GM12878 (cell line): ENCODE measurements around the gene C8G.

Experiments
- CBX5 ChIP-seq: sonication (generic); IDR thresholded peaks from 2 replicates; pipeline ENCODE4 v1.6.1; 2016; ENCODE audit warnings: low read depth, moderate library complexity, mild to moderate bottlenecking, inconsistent platforms
- FOXM1 ChIP-seq: IDR thresholded peaks from 2 replicates; pipeline ENCODE4 v1.6.1; 2012; ENCODE audit warnings: low read depth, mild to moderate bottlenecking, inconsistent platforms, low read length, moderate library complexity
- NFIC ChIP-seq: IDR thresholded peaks from 2 replicates; pipeline ENCODE4 v1.6.1; 2012; ENCODE audit warnings: low read depth, mild to moderate bottlenecking, inconsistent platforms, low read length, moderate library complexity
- POLR2A ChIP-seq: IDR thresholded peaks from 2 replicates; pipeline ENCODE4 v1.6.1; 2011; ENCODE audit warnings: low read depth, mild to moderate bottlenecking, low read length
- POLR2AphosphoS5 ChIP-seq: IDR thresholded peaks from 2 replicates; pipeline ENCODE4 v1.6.1; 2011; ENCODE audit warnings: mild to moderate bottlenecking, low read length, inconsistent platforms
- SUZ12 ChIP-seq: fragments of 200-600 bp; sonication (generic); IDR thresholded peaks from one replicate; pipeline ENCODE4 v1.6.1; 2018; ENCODE audit warnings: antibody characterized with exemption, mild to moderate bottlenecking; ENCODE audit not compliant: unreplicated experiment
- TCF7 ChIP-seq: IDR thresholded peaks from 2 replicates; pipeline ENCODE4 v1.6.1; 2014; ENCODE audit warnings: antibody characterized with exemption, borderline replicate concordance
- YY1 ChIP-seq: IDR thresholded peaks from 2 replicates; pipeline ENCODE4 v1.6.1; 2011; ENCODE audit warnings: low read depth, mild to moderate bottlenecking, low read length
- TF ChIP-seq, protein P1 (sequence below), 3 experiments: IDR thresholded peaks in 2 of 3; conservative IDR thresholded peaks in 1 of 3; 2 replicates each; pipeline ENCODE4 v1.5.1; 2011; ENCODE audit warnings: low read depth in 3 of 3, low read length in 3 of 3, mild to moderate bottlenecking in 3 of 3, control low read depth in 2 of 3, moderate library complexity in 2 of 3, inconsistent platforms in 1 of 3, mixed read lengths in 1 of 3; ENCODE audit not compliant: control insufficient read depth in 2 of 3, insufficient read depth in 1 of 3; ENCODE audit errors: extremely low read depth in 1 of 3
- TF ChIP-seq, protein P2 (sequence below): IDR thresholded peaks from 2 replicates; pipeline ENCODE4 v1.6.1; 2011; ENCODE audit warnings: borderline replicate concordance, low read depth, mild to moderate bottlenecking, moderate library complexity, mixed read lengths, low read length; ENCODE audit not compliant: insufficient read depth; ENCODE audit errors: extremely low read length
- TF ChIP-seq, protein P3 (sequence below): fragments of 450-650 bp; conservative IDR thresholded peaks from 2 replicates; pipeline ENCODE4 v1.6.1; 2017; ENCODE audit warnings: mild to moderate bottlenecking, moderate library complexity

DNA sequence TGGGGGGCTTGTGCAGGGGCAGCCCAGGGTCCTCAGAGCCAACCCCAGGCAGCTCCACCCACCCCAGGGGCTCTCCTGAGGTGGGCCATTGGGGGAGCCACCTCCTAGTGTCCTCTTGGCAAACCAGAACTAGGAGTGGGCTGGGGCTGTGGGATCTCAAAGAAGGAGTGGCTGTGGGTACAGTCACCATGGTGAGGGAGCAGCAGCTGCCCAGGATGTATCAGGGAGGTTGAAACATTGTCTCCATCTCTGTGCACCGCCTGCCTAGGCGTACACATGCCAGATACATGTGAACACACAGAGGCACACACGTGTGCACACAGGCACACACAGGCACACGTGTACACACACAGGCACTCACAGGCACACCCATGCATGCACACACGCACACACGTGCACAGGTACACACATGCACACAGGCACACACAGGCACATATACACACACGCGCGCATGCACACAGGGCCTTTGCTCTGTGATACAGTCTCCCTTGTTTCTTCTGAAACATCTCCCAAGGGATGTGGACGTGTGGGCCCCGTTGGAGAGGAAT lies 17.7 kb downstream of the C8G start:
- TF ChIP-seq, protein P1, sequence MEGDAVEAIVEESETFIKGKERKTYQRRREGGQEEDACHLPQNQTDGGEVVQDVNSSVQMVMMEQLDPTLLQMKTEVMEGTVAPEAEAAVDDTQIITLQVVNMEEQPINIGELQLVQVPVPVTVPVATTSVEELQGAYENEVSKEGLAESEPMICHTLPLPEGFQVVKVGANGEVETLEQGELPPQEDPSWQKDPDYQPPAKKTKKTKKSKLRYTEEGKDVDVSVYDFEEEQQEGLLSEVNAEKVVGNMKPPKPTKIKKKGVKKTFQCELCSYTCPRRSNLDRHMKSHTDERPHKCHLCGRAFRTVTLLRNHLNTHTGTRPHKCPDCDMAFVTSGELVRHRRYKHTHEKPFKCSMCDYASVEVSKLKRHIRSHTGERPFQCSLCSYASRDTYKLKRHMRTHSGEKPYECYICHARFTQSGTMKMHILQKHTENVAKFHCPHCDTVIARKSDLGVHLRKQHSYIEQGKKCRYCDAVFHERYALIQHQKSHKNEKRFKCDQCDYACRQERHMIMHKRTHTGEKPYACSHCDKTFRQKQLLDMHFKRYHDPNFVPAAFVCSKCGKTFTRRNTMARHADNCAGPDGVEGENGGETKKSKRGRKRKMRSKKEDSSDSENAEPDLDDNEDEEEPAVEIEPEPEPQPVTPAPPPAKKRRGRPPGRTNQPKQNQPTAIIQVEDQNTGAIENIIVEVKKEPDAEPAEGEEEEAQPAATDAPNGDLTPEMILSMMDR (IDR thresholded peaks at IDR 0.05 in 2 of 3, conservative IDR thresholded peaks at IDR 0.05 in 1 of 3; ENCODE audit: control insufficient read depth in 2 of 3, extremely low read depth in 1 of 3, insufficient read depth in 1 of 3, low read depth in 3 of 3, low read length in 3 of 3), result no peak
- TF ChIP-seq FOXM1, result no peak
- TF ChIP-seq POLR2A, result no peak
- TF ChIP-seq CBX5, result no peak
- no peak for TF ChIP-seq POLR2AphosphoS5
- TF ChIP-seq, protein P2, sequence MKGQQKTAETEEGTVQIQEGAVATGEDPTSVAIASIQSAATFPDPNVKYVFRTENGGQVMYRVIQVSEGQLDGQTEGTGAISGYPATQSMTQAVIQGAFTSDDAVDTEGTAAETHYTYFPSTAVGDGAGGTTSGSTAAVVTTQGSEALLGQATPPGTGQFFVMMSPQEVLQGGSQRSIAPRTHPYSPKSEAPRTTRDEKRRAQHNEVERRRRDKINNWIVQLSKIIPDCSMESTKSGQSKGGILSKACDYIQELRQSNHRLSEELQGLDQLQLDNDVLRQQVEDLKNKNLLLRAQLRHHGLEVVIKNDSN, result no peak
- TF ChIP-seq TCF7, result no peak
- TF ChIP-seq, protein P3, sequence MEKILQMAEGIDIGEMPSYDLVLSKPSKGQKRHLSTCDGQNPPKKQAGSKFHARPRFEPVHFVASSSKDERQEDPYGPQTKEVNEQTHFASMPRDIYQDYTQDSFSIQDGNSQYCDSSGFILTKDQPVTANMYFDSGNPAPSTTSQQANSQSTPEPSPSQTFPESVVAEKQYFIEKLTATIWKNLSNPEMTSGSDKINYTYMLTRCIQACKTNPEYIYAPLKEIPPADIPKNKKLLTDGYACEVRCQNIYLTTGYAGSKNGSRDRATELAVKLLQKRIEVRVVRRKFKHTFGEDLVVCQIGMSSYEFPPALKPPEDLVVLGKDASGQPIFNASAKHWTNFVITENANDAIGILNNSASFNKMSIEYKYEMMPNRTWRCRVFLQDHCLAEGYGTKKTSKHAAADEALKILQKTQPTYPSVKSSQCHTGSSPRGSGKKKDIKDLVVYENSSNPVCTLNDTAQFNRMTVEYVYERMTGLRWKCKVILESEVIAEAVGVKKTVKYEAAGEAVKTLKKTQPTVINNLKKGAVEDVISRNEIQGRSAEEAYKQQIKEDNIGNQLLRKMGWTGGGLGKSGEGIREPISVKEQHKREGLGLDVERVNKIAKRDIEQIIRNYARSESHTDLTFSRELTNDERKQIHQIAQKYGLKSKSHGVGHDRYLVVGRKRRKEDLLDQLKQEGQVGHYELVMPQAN, result no peak
- TF ChIP-seq SUZ12, result no peak
- no peak for TF ChIP-seq YY1
- TF ChIP-seq NFIC, result no peak
